NCI-H748 (cell line): ENCODE results near the gene HLA-DRB5.
"Not testable (repeated sequence)": the region's sequence is repeated elsewhere in the genome, so short reads cannot be mapped to it uniquely, and the experiment has no call there.

Experiments
- DNase-seq: peaks from one replicate; lab custom pipeline; 2025; ENCODE audit not compliant: unreplicated experiment; lab: John Stamatoyannopoulos, UW

The HLA-DRB5 gene

DNA sequence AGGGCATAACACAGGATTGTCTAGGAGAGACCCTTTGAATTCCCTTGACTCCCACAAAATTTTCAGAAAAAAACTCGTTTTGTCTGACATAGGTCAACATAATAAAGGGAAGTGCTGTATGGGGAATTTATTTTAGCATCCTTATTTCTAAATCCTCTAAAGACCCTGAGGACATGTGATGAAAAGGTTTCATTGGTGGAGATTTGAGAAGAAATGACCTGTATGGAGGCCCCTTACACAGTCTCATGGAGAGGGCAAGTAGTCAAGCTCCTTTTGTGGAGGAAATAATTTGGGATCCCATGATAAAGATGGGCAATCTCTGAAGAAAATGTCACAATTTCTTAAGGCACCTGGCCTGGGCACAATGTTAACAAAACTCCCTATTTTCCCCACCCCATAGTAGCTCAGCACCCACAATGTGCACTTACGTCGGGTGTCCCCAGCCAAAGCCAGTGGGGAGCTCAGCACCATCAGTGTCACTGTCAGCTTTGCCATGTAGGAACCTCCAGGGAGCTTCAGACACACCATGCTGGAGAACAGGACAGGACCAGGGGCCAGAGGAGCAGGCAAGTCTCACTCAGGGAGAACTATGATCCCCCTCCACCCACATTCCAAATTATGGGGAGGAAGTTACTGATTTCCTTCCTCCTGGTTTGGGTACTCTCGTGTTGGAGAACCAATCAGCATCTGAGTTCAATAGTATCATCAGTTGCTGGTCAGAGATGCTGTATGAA is at the start of gene HLA-DRB5:
TSS of gene HLA-DRB5 (minus strand) at position 591 of the 734 bp plus-strand sequence. CDS start at position 528, 63 bp downstream.
- no peak for DNase-seq

GRCh38 chr6:32578962-32579361 is 48.9 kb upstream of the HLA-DRB5 start:
- no peak for DNase-seq

DNA sequence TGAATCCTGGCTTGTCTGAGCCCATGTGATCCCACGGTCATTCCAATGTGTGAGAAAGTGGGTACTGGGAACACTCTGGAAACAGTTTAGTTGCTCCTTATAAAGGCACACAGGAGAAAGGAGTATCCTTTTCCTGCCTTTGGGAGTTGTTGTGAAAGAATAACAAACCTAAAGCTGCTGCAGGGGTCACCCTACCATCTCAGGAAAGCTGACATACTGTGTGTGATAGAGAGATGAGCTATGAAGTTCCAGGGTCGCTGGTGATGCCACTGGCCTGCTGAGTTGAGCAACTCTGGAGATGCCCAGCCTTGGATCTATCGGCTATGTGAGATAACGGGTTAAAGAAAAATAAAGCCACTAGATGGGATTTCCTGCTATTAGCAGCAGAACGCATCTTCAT is 47.4 kb upstream of the HLA-DRB5 start:
- not testable (repeated sequence) for DNase-seq

- DNase-seq: no peak
These were observed 46.2 kb upstream of the HLA-DRB5 start for GRCh38 chr6:32576250-32576649.

- DNase-seq: no peak
These were observed 40.3 kb upstream of the HLA-DRB5 start for GRCh38 chr6:32570363-32570905.

DNA sequence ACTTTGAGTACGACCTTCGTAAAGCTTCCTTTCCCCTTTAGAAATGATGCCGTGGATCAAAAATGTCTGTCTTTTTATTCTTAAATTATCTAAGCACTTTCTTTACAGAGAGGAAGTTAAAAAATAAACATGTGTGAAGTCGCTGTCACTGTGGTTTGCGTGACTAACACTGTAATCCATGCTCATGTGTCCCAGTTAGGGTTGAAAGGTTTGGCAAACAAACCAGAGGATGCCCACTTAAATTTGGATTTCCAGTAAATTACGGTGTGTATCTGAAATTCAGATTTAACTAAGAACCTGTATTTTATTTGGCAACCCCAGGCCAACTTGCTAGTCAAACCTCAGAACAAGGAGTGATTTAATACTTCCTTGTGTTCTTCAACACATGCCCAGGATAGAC is 38.5 kb upstream of the HLA-DRB5 start:
- no peak for DNase-seq

DNA sequence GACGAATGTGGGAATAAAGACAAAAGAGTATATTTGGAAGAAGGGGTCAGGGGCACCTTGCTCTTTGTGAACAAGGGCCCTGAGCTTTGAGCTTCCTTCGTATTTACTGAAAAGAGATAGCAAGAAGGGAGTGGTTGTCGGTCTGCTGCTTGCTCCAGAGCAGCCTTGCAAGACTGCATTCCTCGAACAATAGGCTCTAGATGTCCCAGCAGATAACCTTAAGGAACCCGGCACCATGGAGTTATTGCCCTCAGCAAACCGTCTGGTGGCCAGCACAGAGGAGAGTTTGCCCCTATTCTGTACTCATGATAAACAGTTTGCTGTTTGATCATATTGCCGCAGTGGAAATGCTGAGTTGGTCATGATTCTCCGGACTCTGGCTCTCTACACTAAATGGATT is 36.9 kb upstream of the HLA-DRB5 start:
- DNase-seq: no peak

DNA sequence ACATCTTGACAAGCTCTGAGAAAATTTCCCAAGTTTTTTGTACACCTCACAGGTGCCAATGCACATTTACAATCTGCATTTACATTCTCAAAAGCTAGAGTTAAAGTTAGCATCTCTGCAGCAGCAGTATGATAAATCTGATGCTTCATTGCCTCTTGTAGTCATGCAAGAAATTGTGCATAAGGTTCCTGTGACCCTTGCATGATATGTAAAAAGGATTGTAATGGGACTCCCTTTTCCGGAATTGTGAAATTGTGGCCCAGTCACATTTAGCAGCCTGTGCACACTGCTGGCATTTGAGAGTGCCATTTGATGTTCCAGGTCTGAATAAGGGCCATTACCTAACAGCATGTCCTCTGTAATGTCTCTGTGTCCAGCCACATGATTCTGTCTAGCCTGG is 35.4 kb upstream of the HLA-DRB5 start:
- DNase-seq: no peak

DNA sequence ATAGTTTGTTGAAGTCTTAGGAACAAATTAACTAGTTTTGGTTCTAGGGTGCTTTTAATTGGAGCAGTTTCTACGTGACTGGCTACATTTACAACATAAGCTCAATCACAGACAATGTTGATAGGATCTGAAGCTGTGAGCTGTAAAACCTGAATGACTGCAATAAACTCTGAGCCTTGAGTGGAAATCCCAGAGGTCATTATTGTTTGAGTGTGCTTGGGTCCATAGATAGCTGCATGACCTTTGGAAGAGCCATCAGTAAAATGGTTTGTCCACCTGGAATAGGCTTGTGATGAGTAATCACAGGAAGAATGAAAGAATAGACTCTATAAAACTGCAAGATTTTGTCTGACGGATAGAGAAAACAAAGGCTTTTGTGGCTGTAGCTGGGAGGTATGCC is 32.9 kb upstream of the HLA-DRB5 start:
- DNase-seq: no peak

- DNase-seq: no peak
These were observed 29.7 kb upstream of the HLA-DRB5 start for GRCh38 chr6:32559747-32560146.

- no peak for DNase-seq
These were observed 28.5 kb upstream of the HLA-DRB5 start for GRCh38 chr6:32558426-32559057.

DNA sequence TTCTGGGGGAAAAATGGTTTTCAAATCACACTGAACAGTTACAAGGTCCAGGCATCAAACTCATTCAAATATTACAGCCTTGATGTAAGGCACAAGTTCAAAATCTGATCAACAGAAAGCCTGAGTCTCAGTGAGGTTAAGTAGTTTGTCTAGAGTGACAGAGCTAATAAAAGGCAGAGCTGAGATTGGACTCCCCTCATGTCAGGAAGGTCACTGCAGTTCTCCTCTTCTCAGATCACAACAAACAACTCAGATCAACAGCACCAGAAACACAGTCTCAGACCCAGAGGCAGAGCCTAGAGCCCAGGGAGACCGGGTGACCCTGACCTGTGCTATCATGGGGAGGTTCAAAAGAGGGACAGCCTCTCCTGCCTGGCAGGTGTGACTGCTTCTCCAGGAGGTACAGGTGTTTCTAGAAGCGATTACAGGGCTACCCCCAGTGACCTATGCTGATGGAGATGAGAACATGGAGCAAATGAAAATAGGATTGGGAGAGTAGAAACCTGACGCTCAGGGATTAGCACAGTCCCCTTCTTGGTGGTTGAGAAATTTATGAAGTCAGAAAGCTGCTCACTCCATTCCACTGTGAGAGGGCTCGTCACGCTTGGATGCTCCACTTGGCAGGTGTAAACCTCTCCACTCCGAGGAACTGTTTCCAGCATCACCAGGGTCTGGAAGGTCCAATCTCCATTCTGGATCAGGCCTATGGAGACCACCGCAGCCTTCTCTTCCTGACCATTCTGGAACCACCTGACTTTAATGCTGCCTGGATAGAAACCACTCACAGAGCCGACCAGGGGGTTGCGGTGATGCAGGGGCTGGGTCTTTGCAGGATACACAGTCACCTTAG is 24.3 kb upstream of the HLA-DRB5 start:
- DNase-seq: no peak

- no peak for DNase-seq
These were observed 23.1 kb upstream of the HLA-DRB5 start for GRCh38 chr6:32553037-32553742.

- DNase-seq: no peak
These were observed 21.3 kb upstream of the HLA-DRB5 start for GRCh38 chr6:32551410-32551809.

DNA sequence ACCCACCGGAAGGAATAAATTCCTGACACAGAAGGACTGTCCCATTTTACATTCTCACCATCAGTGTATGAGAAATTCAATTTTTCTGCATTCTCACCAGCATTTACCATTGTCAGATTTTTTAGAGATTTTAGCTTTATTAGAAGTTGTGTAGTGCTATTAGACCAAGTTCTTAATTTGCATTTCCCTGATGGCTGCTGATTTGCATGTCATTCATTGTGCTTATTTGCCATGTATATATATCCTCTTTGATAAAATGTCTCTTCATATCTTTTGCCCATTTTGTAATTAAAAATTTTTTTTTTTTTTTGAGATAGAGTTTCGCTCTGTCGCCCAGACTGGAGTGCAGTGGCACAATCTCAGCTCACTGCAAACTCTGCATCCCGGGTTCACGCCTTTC is 9.8 kb upstream of the HLA-DRB5 start:
- DNase-seq: no peak

DNA sequence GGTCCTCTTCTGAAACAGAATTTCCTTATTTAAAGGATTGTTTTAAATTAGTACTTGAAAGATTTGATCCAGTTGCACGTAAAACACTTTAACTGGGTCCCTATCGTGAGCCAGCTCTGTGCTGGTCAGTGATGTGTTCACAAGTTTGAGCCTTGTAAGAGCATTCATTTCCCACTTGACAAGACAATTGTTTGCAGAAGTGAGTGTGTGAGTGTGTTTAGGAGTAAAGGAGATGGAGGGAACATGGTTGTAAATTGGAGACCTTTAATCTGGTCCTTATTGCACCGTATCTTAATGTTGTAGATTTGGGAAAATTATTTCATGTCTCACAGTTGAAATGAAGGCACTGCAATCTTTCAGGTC is 325 bp upstream of the HLA-DRB5 start:
- DNase-seq: not testable (repeated sequence)

- DNase-seq: no peak
These were observed 7.6 kb downstream of the HLA-DRB5 start for GRCh38 chr6:32522302-32523047.

- DNase-seq: no peak
These were observed 10.2 kb downstream of the HLA-DRB5 start for GRCh38 chr6:32519910-32520258.

DNA sequence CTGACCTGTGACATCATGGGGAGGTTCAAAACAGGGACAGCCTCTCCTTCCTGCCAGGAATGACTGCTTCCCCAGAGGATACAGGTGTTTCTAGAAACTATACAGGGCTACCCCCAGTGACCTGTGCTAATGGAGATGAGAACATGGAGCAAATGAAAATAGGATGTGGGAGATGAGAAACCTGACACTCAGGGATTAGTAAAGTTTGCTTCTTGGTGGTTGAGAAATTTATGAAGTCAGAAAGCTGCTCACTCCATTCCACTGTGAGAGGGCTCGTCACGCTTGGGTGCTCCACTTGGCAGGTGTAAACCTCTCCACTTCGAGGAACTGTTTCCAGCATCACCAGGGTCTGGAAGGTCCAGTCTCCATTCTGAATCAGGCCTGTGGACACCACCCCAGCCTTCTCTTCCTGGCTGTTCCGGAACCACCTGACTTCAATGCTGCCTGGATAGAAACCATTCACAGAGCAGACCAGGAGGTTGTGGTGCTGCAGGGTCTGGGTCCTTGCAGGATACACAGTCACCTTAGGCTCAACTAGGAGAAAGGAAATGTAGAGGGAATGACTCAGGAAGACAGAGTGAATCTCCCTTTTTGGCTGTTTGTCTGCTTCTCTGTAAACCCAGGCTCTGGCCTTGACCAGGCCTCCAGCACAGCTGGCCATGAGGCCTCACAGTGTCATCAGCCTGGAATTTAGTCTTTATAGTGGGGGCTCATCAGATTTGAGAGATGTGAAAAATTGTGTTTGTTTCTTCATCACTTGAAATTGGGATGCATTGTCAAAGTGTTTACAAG is 10.8 kb downstream of the HLA-DRB5 start:
- DNase-seq: no peak
